Activated CD4-positive, alpha-beta T cell treated with anti-CD3 and anti-CD28 coated beads, Interleukin-2, amount 50 U/mL, for 1 hour (primary cell): ENCODE measurements around the gene YY1AP1.
"Not testable (repeated sequence)": the region's sequence is repeated elsewhere in the genome, so short reads cannot be mapped to it uniquely, and the experiment has no call there.

Experiments
- DNase-seq: peaks from one replicate; pipeline ENCODE4 v3.0.0-alpha.2; 2020

The YY1AP1 gene

DNA sequence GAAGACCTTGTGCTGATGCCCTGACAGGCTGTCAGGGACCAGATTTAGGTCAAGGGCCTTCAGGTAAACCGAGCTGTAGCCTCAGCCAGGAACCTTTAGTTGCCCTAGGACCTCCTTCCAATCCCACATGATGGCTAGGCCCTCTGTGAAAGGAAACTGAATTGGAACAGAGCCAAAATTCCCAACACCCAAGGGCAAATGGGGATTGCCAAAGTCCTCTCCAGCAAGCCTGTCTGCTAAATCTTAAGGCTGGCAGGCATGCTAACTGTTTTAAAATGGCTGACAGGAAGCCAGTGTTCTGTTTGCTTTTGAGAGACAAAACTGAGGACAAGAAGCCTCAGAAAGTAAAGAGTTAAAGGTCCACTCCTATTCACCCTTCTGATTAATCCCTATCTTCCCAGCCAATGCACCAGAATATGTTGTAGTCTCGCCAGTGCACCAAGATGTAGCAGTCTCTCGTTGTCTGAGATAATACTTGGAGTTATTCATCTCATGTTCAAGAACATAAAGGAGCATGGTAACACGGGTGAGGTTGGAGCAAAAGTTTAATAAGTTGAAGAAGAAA, 43.5 kb downstream of the YY1AP1 start:
- DNase-seq, result no peak

DNA sequence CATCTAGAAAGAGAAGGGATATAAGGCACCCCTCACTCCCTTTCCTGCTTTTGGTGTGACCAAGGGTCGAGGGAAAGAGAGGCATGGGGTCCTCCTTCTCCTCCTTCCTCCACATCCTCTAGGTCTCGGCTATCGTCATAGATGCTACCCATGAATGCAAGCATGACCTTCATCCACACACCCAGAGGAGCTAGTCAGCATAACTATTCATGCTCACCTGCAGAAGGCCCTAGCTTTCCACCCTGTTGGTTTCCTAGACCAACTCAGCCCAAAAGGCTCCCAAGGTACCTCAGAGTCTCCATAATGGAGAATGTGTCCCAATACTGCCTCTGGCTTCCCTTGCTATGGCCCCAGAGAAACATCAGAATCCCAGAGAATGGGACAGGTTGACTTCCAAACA, 45.3 kb downstream of the YY1AP1 start:
- DNase-seq, result no peak

DNA sequence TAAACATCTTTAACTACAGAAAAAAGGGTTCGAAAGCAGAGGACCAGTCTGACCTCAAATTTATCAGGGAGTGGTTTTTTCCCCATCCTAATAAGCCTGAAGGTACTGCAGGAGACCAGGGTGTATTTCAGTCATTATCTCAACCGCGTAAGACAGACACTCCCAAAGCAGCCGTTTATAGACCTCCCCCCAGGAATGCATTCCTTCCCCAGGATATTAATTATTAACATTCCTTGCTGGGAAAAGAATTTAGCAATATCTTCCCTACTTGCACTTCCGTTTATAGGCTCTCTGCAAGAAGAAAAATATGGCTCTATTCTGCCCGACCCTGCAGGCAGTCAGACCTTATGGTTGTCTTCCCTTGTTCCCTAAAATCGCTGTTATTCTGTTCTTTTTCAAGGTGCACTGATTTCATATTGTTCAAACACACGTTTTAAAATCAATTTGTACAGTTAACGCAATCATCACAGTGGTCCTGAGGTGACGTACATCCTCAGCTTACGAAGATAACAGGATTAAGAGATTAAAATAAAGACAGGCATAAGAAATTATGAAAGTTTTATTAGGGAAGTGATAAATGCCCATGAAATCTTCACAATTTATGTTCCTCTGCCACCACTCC, 45.9 kb downstream of the YY1AP1 start:
- DNase-seq, result not testable (repeated sequence)

DNA sequence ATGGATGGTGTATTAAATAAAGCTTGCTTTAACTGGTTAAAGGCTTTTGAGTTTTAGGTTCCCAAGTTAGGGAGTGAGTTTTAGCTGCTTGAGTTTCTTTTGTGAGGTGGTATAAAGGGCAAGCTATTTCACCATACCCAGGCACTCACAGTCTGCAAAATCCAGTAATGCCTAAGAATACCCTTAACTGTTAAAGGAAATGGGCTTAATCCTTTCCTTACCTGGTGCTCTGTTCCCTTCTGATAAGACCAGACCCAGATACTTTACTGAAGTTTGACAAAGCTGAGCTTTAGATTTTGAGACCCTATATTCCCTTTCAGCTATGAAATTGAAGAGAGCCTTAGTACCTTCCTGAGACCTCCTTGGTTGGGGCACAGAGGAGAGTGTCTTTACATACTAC, 48.2 kb downstream of the YY1AP1 start:
- no peak for DNase-seq

DNA sequence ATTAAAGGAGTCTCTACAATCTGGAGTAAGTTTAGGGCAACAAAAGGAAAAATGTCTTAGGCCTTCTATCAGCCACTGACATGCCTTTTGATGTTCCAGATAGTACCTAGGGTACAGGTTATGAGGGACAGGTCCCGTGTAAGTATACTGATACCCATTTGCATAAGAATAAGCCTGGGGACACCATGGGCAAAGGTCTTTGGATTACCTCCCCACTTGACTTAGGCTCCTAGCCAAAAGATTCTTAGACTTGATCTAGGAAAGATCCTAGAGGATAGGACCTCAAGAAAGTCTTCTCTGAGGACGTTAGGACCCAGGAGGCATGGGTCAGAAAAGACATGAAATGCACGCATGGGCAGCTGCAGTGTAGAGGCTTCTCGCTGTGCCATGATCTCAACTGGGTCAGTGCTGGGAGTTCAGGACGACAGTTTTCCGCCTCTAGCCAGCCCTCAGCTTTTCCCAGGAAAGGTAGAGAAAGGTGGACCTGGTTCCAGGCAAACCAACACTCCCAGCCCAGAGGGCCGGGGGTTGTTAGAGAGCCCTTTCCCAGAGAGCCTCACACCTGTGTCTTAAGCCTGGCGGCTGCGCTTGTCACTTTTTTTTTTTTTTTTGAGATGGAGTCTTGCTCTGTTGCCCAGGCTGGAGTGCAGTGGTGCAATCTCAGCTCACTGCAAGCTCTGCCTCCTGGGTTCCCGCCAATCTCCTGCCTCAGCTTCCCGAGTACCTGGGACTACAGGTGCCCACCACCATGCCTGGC, 52.0 kb downstream of the YY1AP1 start:
- no peak for DNase-seq

GRCh38 chr1:155626428-155626827, 62.1 kb downstream of the YY1AP1 start:
- not testable (repeated sequence) for DNase-seq

- DNase-seq, result no peak
Observed at GRCh38 chr1:155623357-155623756, 65.2 kb downstream of the YY1AP1 start.

DNA sequence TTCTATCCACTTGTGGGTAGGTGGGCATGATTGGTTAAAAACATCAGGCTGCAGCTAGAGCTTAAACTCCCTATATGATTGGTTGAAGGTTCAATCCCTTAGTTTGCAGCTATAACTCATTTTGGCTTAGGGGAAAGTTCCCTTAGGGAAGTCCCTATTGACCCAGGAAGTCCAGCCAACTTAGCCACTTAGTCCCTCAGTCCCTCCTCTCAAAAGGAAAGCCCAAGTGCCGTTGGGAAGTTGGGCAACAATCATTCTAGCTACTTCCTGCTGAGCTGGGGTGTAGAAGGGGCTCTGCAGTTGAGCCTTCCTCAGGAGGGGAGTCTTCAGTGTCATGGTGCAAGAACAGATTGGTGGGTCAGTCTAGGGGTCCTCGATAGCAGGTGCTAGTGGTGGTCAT, 66.4 kb downstream of the YY1AP1 start:
- no peak for DNase-seq

GRCh38 chr1:155613226-155613625, 75.3 kb downstream of the YY1AP1 start:
- DNase-seq, result not testable (repeated sequence)

GRCh38 chr1:155610257-155610647, 78.3 kb downstream of the YY1AP1 start:
- DNase-seq, result not testable (repeated sequence)

DNA sequence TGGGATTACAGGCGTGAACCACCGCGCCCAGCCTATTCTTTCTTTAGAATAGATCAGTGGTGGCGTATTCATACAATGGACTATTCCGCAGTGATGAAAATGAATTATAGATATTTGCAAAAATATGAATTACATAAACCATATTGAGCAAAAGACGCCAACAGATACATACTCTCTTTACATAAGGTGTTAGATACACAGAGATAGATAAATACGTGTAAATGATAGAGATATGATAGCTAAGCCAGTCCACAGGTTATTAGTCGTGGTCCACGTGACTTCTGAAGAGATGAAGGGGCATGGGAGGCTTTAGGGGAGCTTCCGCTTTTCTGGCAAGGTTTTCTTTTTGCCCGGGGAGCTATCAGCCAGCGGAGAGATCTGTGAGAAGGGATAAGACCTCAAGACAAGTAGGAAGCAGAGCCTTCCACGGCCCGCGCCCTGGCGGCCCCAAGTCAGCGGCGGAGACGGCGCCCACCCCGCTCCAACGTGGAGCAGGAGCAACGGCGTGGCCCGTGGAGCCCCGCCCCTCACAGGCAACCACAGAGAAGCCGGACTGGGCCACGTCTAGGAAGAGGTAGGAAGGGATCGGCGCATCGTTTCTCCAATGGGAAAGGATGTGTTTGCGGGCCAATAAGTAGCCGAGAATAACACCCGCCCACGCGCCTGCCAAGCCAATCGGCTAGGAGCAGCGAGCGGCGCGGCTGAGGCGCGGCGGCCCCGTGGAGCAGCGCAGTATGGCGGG, 78.9 kb downstream of the YY1AP1 start, which contains the start of gene MSTO1:
Gene MSTO1, plus strand, starts transcription at position 704 of the 742 bp plus-strand sequence. Its CDS starts 31 bp downstream, at position 735.
- DNase-seq, result peak; percentile 93
